Measurements from ENCODE around the gene KNOP1.
"Not testable (repeated sequence)": the region's sequence is repeated elsewhere in the genome, so short reads cannot be mapped to it uniquely, and the experiment has no call there.

The KNOP1 gene

GRCh38 chr16:19743816-19744159, 25.8 kb upstream of the KNOP1 start:
- DNase-seq (ENCODE audit: low read depth, low spot score): no peak

GRCh38 chr16:19741354-19741753, 23.3 kb upstream of the KNOP1 start:
- no peak for DNase-seq (ENCODE audit: low read depth, low spot score)

DNA sequence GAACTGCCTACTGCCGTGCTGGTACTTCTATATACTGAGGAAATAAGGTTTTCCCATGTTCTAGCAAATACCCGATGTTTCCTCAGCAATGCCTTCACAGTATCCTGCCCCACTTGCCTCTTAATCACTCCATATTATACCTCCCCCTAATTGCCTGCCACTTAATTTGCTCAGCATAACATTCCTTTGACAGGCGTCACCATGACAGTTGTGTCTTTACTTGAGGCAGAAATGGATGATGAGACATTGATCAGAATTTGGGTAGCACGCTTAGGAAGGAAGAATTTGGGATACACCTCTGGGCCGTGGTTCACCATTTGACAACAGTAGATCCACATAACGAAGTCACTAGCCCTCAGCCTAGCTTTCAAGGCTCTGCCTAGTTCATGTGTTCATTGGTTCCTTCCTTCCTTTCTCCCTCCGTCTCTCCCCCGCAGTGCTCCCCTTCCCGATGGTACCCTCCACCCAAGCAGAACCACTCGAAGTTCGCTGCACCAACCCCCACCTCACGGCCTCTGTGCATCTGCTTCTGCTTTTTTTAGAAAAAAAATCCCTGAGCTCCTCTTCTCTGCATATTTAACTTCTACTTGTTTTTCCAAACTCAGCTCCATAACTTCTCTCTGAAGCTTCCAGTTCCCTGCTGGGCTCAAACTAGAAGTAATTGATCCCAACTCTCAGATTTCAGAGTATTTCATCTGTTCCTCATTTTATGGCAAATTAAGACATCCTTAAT, 19.4 kb upstream of the KNOP1 start:
- no peak for DNase-seq (ENCODE audit: low read depth, low spot score)

GRCh38 chr16:19735074-19735867, 17.2 kb upstream of the KNOP1 start:
- no peak for DNase-seq (ENCODE audit: low read depth, low spot score)

GRCh38 chr16:19733551-19733950, 15.5 kb upstream of the KNOP1 start:
- DNase-seq (ENCODE audit: low read depth, low spot score): no peak

DNA sequence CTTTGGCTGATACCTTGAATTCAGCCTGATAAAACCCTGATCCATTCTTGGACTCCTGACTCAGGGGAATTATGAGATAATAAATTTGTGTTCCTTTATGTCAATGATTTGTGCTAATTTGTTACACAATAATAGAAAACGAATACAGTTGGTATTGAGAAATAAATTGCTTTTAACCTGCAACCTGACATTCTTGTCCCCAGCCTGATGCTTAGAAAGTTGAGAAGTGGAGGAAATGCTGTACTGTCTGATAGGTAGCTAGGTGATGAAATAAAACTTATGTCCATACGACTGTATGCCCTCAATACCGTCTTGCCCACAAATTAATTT, 10.6 kb upstream of the KNOP1 start:
- no peak for DNase-seq (ENCODE audit: low read depth, low spot score)

- no peak for DNase-seq (ENCODE audit: low read depth, low spot score)
Measured at GRCh38 chr16:19722981-19723380, 5.0 kb upstream of the KNOP1 start.

DNA sequence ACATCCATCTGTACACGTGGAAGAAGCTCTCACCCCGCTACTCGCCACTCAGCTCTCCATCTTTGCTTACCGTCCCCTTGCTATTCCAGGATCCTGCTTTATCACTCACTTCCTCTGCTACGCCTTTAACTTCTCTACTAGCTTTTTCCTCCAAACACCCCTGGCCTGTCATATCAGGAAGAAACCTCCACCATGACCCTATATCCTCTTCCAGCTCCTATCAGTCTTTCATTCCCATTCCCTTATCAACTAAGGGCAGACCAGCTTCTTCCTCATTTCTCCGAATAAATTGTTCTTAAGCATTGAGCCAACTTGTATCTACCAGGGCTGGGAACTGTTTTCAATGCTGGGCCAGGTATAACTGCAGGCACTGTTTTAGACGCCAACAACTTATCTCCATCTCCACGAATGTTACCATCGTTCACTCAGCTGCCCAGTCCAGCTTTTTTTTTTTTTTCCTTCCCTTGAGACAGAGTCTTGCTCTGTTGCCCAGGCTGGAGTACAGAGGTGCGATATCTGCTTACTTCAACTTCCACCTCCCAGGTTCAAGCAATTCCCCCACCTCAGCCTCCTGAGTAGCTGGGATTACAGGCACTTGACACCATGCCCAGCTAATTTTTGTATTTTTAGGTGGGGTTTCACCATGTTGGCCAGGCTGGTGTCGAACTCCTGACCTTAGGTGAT, 4.4 kb upstream of the KNOP1 start:
- no peak for DNase-seq (ENCODE audit: low read depth, low spot score)

- no peak for DNase-seq (ENCODE audit: low read depth, low spot score)
Measured at GRCh38 chr16:19718624-19718965, 568 bp upstream of the KNOP1 start.

- DNase-seq (ENCODE audit: low read depth, low spot score): no peak
Measured at GRCh38 chr16:19717314-19717713, 713 bp downstream of the KNOP1 start.

- not testable (repeated sequence) for DNase-seq (ENCODE audit: low read depth, low spot score)
Measured at GRCh38 chr16:19716728-19717127, 1.3 kb downstream of the KNOP1 start.

GRCh38 chr16:19716183-19716582, 1.8 kb downstream of the KNOP1 start:
- no peak for DNase-seq (ENCODE audit: low read depth, low spot score)

GRCh38 chr16:19715566-19715965, 2.5 kb downstream of the KNOP1 start:
- no peak for DNase-seq (ENCODE audit: low read depth, low spot score)

DNA sequence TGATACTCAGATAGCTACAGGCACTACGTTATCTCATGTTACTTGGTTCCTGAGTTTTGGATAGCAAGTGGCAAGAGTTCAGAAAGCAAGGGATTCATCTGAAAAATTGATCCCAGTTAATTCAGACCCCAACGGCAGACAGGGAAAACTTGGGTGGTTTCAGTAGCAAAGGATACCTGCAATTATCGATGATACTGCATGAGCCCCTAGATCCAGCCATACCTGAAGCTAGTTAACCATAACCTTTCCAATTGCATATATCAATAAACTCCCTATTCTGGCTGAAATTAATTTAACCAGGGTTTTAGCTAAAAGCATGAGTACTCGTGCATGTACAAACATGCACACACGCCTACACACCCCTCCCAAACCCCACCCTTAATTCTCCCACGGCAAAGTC, 4.3 kb downstream of the KNOP1 start:
- DNase-seq (ENCODE audit: low read depth, low spot score): no peak

- DNase-seq (ENCODE audit: low read depth, low spot score): no peak
Measured at GRCh38 chr16:19712418-19713058, 5.5 kb downstream of the KNOP1 start.

DNA sequence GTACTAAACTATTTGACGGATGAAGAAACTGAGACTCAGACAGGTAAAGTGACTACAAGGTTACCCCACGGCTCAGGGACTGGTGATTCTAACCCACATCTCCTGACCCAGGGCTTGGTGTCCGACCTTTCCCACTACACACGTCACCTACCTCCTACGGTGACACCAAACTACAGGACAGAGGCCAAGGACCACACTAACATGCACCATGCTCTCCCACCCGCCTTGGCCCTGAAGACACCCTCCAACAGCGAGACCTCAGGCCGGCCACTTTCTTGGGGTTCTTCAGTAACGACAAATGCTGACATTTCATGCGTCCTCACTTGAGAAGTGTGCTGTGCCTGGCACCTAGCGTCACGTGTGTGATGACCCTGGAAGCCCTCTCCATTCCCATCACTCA, 6.4 kb downstream of the KNOP1 start:
- no peak for DNase-seq (ENCODE audit: low read depth, low spot score)

DNA sequence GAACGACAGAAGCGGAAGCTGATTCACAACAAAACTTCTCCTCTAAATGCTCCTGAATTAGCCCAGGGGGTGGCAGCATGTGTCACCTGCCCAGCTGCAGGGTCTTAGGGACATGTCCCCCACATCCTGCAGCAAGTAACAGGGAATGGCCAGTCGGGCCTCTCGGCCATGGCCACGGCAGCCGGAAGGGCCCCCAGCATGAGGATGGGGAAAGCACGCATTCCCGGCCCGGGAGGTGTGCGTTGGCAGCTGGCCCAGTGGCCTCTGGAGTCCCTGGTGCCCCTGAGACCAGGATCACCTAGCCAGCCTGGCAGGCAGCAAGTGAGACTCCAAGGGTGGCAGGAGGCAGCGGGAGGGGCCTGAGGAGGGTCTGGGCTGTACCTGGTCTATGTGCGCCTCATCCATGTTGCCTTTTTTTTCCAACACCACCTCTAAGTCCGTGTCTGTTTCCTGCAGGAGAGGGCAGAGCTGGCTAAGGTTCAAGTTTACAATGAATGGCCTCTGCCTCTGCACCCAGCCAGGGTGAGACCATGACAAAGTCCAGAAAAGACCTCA, 7.0 kb downstream of the KNOP1 start:
- no peak for DNase-seq (ENCODE audit: low read depth, low spot score)

GRCh38 chr16:19710191-19710908, 7.7 kb downstream of the KNOP1 start:
- DNase-seq (ENCODE audit: low read depth, low spot score): no peak

- DNase-seq (ENCODE audit: low read depth, low spot score): no peak
Measured at GRCh38 chr16:19709381-19710136, 8.5 kb downstream of the KNOP1 start.

- DNase-seq (ENCODE audit: low read depth, low spot score): no peak
Measured at GRCh38 chr16:19708296-19709205, 9.5 kb downstream of the KNOP1 start.
